Activated T-cell treated with anti-CD3 and anti-CD28 coated beads, Interleukin-2, amount 50 U/mL, for 4 hours (primary cell): ENCODE measurements around the gene OR5B21. TPM values are rescaled to one million over a fixed set of nuclear protein-coding genes. Genes with fewer than 3 reads are reported as not detected.
A peak's percentile ranks its signal among the peaks of the same experiment; 100 is the strongest.

Experiments used
- ATAC-seq, 2 donors: fragments of 200-7000 bp; cut with Tn5 transposase; one replicate each; pipeline ENCODE4 v1.10.0; 2021
- DNase-seq: peaks from one replicate; pipeline ENCODE4 v3.0.0-alpha.2; 2020
- H3K27me3 Mint-ChIP-seq: one replicate; pipeline ENCODE4 v1.8.0; 2021; ENCODE audit warnings: low read depth, mixed read lengths
- H3K36me3 Mint-ChIP-seq: one replicate; pipeline ENCODE4 v1.8.0; 2022; ENCODE audit warnings: mixed read lengths; ENCODE audit not compliant: insufficient read depth
- H3K4me1 Mint-ChIP-seq: one replicate; pipeline ENCODE4 v1.8.0; 2021; ENCODE audit warnings: low read depth, mixed read lengths
- H3K4me3 Mint-ChIP-seq: one replicate; pipeline ENCODE4 v1.8.0; 2021; ENCODE audit warnings: mild to moderate bottlenecking, moderate library complexity, mixed read lengths
- H3K9me3 Mint-ChIP-seq: one replicate; pipeline ENCODE4 v1.8.0; 2021; ENCODE audit warnings: mixed read lengths
- total RNA-seq, 3 donors: library from RNA; stranded (reverse); gene quantifications; one replicate each; pipeline ENCODE4 v1.2.1, GENCODE V29; 2021

OR5B21 gene
- total RNA-seq, 3 donors from 2014 or later = not detected

DNA sequence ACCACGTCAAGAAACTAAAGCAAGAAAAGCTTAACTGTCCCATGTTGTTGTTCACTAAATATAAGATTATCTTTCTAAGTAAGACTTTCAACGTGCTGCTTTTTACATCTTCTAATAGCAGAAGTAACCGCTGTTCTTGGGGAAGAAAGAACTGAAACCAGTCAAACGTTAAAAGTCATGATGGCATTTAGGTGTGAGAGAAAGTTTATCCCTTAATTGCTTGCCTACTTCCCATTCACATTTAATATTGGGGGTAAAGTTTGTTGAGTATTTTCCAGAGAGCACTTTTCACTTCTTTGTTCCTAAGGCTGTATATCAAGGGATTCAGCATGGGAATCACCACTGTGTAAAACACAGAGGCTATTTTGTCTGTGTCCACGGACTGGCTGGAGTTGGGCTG is 970 bp downstream of the OR5B21 start:
- no peak for ATAC-seq
- H3K4me1 Mint-ChIP-seq = peaks cover 5% of the 10 kb centered on the region
- H3K27me3 Mint-ChIP-seq = no peaks in the 10 kb centered on the region
- DNase-seq = no peak
- H3K4me3 Mint-ChIP-seq = no peak overlapping the region
- no peaks in the 10 kb centered on the region for H3K9me3 Mint-ChIP-seq
- H3K36me3 Mint-ChIP-seq = peaks cover 10% of the 10 kb centered on the region

GRCh38 chr11:58505849-58506248 is 2.1 kb downstream of the OR5B21 start:
- Mint-ChIP-seq H3K9me3 (no peaks in the 10 kb centered on the region), H3K4me3 (no peak overlapping the region), H3K27me3 (no peaks in the 10 kb centered on the region), H3K4me1 (peaks cover 5% of the 10 kb centered on the region), H3K36me3 (peaks cover 10% of the 10 kb centered on the region)
- DNase-seq (no peak), ATAC-seq (peak; percentile 82 to 87)

GRCh38 chr11:58504232-58504631 is 3.7 kb downstream of the OR5B21 start:
- no peak overlapping the region for H3K4me3 Mint-ChIP-seq
- ATAC-seq (no peak), DNase-seq (no peak)
- H3K36me3 Mint-ChIP-seq = peaks cover 10% of the 10 kb centered on the region
- H3K4me1 Mint-ChIP-seq = peaks cover 5% of the 10 kb centered on the region
- H3K27me3 Mint-ChIP-seq = no peaks in the 10 kb centered on the region
- no peaks in the 10 kb centered on the region for H3K9me3 Mint-ChIP-seq

GRCh38 chr11:58503361-58503856 is 4.5 kb downstream of the OR5B21 start:
- ATAC-seq (no peak), DNase-seq (no peak)
- peaks cover 10% of the 10 kb centered on the region for H3K36me3 Mint-ChIP-seq
- H3K4me3 Mint-ChIP-seq = no peak overlapping the region
- H3K9me3 Mint-ChIP-seq = no peaks in the 10 kb centered on the region
- H3K27me3 Mint-ChIP-seq = no peaks in the 10 kb centered on the region
- peaks cover 11% of the 10 kb centered on the region for H3K4me1 Mint-ChIP-seq

DNA sequence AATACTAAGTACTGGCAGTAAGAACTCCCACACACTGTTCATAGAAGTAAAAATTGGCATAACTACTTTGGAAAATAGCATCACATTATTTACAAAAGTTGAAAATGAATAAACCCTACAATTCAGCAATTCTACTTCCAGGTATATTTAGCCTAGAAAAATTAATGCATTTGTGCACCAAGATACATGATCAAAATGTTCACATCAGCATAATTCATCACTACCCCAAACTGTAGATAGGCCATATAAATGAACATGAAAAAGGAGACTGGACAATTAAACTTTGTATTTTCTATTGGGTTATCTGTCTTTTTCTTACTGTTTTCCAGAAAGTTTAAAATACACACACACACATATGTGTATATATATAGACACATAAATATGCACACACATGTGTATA is 5.9 kb downstream of the OR5B21 start:
- Mint-ChIP-seq H3K4me3 (no peak overlapping the region), H3K36me3 (peaks cover 2% of the 10 kb centered on the region), H3K4me1 (peaks cover 22% of the 10 kb centered on the region), H3K9me3 (no peaks in the 10 kb centered on the region), H3K27me3 (no peaks in the 10 kb centered on the region)
- no peak for ATAC-seq
- DNase-seq = no peak

DNA sequence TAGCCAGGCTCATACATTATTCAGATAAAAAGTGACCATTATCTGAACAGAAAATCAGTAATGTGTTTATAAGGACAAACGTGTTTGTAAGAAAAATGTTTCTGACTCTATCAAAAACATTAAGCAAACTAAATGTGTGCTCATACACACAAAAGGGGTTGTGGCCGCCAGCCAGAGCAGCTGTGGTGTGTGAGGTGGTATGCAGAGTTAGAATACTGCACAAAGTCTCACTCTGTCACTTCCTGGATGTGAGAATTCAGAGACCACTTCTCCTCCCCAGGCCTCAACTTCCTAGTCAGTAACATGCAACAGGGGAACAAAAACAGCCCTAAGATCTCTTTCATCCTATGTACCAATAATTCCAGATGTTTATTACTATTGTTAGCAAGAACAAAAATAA is 9.4 kb downstream of the OR5B21 start:
- H3K9me3 Mint-ChIP-seq = no peaks in the 10 kb centered on the region
- H3K4me3 Mint-ChIP-seq = no peak overlapping the region

GRCh38 chr11:58497951-58498350 is 10.0 kb downstream of the OR5B21 start:
- Mint-ChIP-seq H3K27me3 (no peaks in the 10 kb centered on the region), H3K9me3 (no peaks in the 10 kb centered on the region), H3K4me1 (peaks cover 24% of the 10 kb centered on the region), H3K4me3 (no peak overlapping the region), H3K36me3 (no peaks in the 10 kb centered on the region)
- no peak for ATAC-seq
- no peak for DNase-seq

More for the DNA sequence above, 9.4 kb downstream of the OR5B21 start:
- ATAC-seq (peak; percentile 51 to 52), DNase-seq (no peak)
- no peaks in the 10 kb centered on the region for H3K36me3 Mint-ChIP-seq
- H3K4me1 Mint-ChIP-seq = peaks cover 24% of the 10 kb centered on the region
- no peaks in the 10 kb centered on the region for H3K27me3 Mint-ChIP-seq

- Mint-ChIP-seq H3K36me3 (no peaks in the 10 kb centered on the region), H3K4me3 (no peak overlapping the region), H3K9me3 (no peaks in the 10 kb centered on the region), H3K27me3 (no peaks in the 10 kb centered on the region), H3K4me1 (peaks cover 24% of the 10 kb centered on the region)
- ATAC-seq = no peak
- DNase-seq = no peak
These were observed 12.0 kb downstream of the OR5B21 start for GRCh38 chr11:58495906-58496305.

GRCh38 chr11:58494101-58494500 is 13.8 kb downstream of the OR5B21 start:
- DNase-seq = no peak
- Mint-ChIP-seq H3K4me1 (peaks cover 24% of the 10 kb centered on the region), H3K4me3 (no peak overlapping the region), H3K36me3 (no peaks in the 10 kb centered on the region), H3K27me3 (no peaks in the 10 kb centered on the region), H3K9me3 (no peaks in the 10 kb centered on the region)
- no peak for ATAC-seq

DNA sequence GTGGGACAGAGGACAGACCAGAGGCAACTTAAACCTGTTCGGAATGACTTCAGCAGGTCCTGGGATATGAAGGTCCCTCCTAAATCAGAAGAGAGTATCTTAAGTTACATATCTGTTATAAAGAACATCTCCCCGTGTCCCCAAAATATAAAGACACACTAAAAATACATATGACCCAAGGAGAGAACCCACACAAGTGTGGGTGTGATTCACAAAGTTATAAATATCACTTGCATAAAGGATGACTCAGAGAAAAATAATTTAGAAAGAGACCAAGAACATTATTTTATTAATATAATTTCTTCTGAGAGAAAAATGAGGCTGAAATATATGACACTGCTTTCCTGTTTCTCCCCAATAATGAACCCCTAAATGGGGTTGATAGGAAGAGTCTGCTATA is 14.2 kb downstream of the OR5B21 start:
- Mint-ChIP-seq H3K27me3 (no peaks in the 10 kb centered on the region), H3K4me3 (no peak overlapping the region), H3K9me3 (no peaks in the 10 kb centered on the region), H3K4me1 (peaks cover 20% of the 10 kb centered on the region), H3K36me3 (no peaks in the 10 kb centered on the region)
- DNase-seq (no peak), ATAC-seq (no peak)

DNA sequence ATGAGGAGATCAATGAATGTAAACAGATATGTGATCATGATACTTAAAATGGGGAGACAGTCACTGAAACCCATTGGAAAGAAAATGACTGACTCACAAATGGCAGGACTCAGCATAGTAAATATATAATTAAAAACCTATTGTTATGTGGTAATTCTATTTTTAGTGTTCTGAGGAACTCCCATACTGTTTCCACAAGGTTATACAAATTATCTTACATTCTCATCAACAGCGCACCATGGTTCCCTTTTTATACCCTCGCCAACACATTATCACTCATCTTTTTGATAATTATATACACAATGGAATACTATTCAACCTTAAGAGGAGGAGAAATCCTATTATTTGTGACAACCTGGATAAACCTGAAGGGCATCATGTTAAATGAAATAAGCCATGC is 17.1 kb downstream of the OR5B21 start:
- peaks cover 3% of the 10 kb centered on the region for H3K9me3 Mint-ChIP-seq
- no peak overlapping the region for H3K4me3 Mint-ChIP-seq
- DNase-seq = no peak
- ATAC-seq = no peak
- H3K4me1 Mint-ChIP-seq = peaks cover 6% of the 10 kb centered on the region
- H3K36me3 Mint-ChIP-seq = no peaks in the 10 kb centered on the region
- H3K27me3 Mint-ChIP-seq = no peaks in the 10 kb centered on the region

GRCh38 chr11:58487170-58487569 is 20.7 kb downstream of the OR5B21 start:
- DNase-seq (no peak), ATAC-seq (no peak)
- H3K27me3 Mint-ChIP-seq = peaks cover 2% of the 10 kb centered on the region
- no peak overlapping the region for H3K4me3 Mint-ChIP-seq
- H3K9me3 Mint-ChIP-seq = peaks cover 3% of the 10 kb centered on the region
- H3K36me3 Mint-ChIP-seq = no peaks in the 10 kb centered on the region
- H3K4me1 Mint-ChIP-seq = no peaks in the 10 kb centered on the region

- DNase-seq = no peak
- Mint-ChIP-seq H3K4me3 (no peak overlapping the region), H3K27me3 (peaks cover 2% of the 10 kb centered on the region), H3K36me3 (no peaks in the 10 kb centered on the region), H3K4me1 (no peaks in the 10 kb centered on the region), H3K9me3 (peaks cover 3% of the 10 kb centered on the region)
- ATAC-seq = no peak
These were observed 21.9 kb downstream of the OR5B21 start for GRCh38 chr11:58485961-58486360.

- Mint-ChIP-seq H3K36me3 (peaks cover 2% of the 10 kb centered on the region), H3K4me3 (no peak overlapping the region), H3K4me1 (no peaks in the 10 kb centered on the region), H3K9me3 (peaks cover 42% of the 10 kb centered on the region), H3K27me3 (peaks cover 10% of the 10 kb centered on the region)
- DNase-seq = no peak
- ATAC-seq = no peak
These were observed 36.0 kb downstream of the OR5B21 start for GRCh38 chr11:58471892-58472291.

DNA sequence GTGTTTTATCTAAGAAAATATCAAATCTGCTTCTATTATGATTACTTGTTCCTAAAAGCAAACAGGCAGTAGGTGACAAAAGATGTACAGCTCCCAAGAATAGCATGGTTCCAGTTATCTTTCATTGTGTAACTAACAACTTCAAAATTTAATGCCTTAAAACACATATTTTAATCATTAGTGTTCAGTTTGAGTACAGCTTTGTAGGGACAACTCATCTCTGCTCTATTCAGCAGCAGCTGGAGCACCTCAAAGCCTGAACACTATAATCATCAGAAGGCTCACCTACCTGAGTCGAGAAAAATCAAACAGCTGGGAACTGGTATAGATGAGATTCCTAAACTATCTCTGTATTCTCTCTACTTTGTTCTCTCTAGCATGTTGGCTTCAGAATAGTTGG is 41.6 kb downstream of the OR5B21 start:
- Mint-ChIP-seq H3K36me3 (no peaks in the 10 kb centered on the region), H3K4me1 (no peaks in the 10 kb centered on the region), H3K4me3 (no peak overlapping the region), H3K9me3 (peaks cover 13% of the 10 kb centered on the region), H3K27me3 (no peaks in the 10 kb centered on the region)
- ATAC-seq = no peak
- no peak for DNase-seq

- H3K9me3 Mint-ChIP-seq = peaks cover 11% of the 10 kb centered on the region
- no peak for DNase-seq
- ATAC-seq = no peak
These were observed 42.2 kb downstream of the OR5B21 start for GRCh38 chr11:58465690-58466089.

More at GRCh38 chr11:58465690-58466089, 42.2 kb downstream of the OR5B21 start:
- Mint-ChIP-seq H3K36me3 (no peaks in the 10 kb centered on the region), H3K4me3 (no peak overlapping the region), H3K27me3 (no peaks in the 10 kb centered on the region), H3K4me1 (no peaks in the 10 kb centered on the region)
